ENCODE data around the gene IDH2.

DNA sequence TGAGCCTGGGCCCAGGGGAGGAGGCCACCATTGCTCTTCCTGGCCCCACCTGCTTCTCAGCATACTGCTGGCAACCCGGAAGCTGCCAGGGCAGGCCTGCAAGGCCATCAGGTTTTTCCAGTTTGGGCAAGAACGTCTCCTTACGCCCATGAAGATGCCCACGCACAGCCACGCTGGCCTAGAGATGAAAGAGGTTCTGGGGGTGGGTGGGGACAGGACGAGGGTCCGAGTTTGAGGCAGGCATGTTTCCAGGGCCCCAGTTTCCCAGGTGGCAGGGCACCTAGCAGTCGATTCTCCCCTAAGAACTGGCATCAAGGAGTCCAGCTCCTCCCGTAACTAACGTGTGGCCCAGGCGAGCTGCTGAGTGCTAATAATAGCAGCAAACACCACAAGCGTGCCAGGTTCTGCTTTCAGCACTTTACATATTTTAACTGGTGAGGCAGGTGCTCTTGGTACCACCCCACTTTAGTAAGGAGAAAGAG lies 55.3 kb downstream of the IDH2 start:
- TF ChIP-seq CTCF (optimal IDR thresholded peaks at IDR 0.05 in 1 of 3, IDR thresholded peaks at IDR 0.05 in 1 of 3, conservative IDR thresholded peaks at IDR 0.05 in 1 of 3; ENCODE audit: extremely low read depth in 1 of 3, insufficient read depth in 2 of 3, low read length in 3 of 3) (no peak), EZH2 (IDR thresholded peaks at IDR 0.05; ENCODE audit: low read length) (no peak)
